Esophagus mucosa (tissue), 1 donor: Measurements from ENCODE around the gene PDCL2. TPM values are rescaled to one million over a fixed set of nuclear protein-coding genes. Genes with fewer than 3 reads are reported as not detected.
A peak's percentile ranks its signal among the peaks of the same experiment; 100 is the strongest.
"Not testable (repeated sequence)": the region's sequence is repeated elsewhere in the genome, so short reads cannot be mapped to it uniquely, and the experiment has no call there.

ENCODE experiments used
- ATAC-seq: fragments of 200-7000 bp; cut with Tn5 transposase; one replicate; pipeline ENCODE4 v1.9.1; 2020
- total RNA-seq: library from RNA; stranded (reverse); gene quantifications from one replicate; pipeline ENCODE4 v1.2.4, GENCODE V29; 2023
- donor health status: DM: yes; HTN: yes; CAD: no.

PDCL2 gene
- total RNA-seq, 1 donor from 2014 or later, result 0.28 TPM

DNA sequence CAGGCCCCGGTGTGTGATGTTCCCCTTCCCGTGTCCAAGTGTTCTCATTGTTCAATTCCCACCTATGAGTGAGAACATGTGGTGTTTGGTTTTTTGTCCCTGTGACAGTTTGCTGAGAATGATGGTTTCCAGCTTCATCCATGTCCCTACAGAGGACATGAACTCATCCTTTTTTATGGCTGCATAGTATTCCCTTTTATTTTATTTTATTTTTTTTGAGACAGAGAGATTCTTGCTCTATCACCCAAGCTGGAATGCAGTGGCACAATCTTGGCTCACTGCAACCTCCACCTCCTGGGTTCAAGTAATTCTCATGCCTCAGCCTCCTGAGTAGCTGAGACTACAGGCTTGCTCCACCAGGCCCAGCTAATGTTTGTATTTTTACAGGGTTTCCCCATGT lies 9.3 kb downstream of the PDCL2 start:
- not testable (repeated sequence) for ATAC-seq

GRCh38 chr4:55578341-55579010 lies 13.6 kb downstream of the PDCL2 start:
- ATAC-seq, result no peak

- ATAC-seq, result no peak
Observed at GRCh38 chr4:55575513-55575912, 16.5 kb downstream of the PDCL2 start.

DNA sequence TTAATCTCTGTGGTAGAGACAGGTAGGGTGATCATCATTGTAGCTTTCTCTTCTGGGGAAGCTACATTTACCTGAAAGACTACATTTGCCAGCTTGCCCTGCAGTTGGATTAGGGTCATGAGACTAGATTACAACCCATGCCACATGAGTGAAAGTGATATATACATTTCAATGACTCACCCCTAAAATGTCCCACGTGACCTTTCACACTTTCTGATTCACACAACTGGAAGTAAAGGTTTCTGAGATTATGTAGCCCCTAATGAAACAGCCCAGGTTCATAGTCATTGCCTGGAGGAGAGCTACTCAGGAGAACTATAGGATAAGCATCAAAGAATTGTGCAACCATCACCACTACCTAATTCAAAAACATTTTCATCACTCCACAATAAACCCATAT lies 17.8 kb downstream of the PDCL2 start:
- ATAC-seq, result no peak

GRCh38 chr4:55571806-55572205 lies 20.2 kb downstream of the PDCL2 start:
- ATAC-seq, result no peak

DNA sequence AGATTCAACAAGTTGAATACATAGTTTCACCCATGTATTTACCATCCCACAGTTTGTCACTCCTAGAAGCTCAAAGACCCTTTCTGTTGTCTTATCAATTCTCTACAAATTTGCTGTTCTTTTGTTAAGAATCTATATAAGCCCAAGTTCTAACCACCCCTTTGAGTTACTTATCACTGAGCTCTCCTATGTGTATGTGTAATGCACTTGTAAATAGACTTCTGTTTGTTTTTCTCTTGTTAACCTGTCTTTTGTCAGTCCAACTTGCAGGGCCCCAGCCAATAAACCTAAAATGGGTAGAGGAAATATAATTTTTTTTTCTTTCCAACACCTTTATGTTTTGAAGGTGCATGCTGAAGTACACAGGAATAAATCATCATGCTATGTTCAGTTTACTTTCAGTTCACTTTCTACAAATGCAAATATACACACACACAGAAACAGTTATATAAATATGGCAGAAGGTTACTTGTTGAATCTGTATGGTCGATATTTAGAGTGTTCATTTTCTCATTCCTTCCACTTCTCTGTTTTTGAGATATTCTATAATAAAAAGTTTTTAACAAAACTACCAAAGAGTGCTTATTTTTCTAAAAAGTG lies 23.0 kb downstream of the PDCL2 start:
- ATAC-seq, result no peak

DNA sequence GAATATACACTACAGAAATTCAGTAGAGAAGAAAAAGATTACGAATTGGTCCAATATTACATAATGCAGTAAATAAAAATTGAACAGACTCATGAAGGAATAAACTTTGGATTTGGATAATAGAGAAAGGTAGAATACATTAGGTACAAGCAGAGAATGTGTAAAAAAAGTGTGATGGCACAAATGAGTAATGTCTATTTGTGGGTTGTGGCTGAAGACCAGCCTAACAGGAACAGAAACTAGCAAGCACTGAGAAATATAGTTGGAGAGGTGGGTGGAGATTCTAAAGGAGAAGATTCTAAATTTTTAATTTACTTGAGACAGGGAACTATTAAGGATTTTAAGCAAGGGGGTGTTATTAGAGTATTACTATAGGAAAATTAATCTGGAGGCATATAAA lies 30.2 kb downstream of the PDCL2 start:
- ATAC-seq, result peak; percentile 53

DNA sequence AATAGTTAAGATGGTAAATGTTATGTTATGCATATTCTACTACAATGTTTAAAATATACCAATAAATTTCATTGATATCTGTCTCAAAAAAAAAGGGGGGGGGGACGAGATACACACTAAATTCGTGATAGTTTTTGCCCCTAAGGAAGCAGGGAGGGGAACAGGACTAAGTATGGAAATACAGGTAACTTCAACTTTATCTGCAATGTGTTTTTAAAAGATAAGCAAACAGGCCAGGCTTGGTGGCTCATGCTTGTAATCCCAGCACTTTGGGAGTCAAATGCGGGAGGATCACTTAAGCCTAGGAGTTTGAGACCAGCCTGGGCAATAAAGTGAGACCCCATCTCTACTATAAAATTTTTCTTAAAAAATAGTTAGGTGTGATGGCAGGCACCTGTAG lies 31.9 kb downstream of the PDCL2 start:
- ATAC-seq, result no peak

DNA sequence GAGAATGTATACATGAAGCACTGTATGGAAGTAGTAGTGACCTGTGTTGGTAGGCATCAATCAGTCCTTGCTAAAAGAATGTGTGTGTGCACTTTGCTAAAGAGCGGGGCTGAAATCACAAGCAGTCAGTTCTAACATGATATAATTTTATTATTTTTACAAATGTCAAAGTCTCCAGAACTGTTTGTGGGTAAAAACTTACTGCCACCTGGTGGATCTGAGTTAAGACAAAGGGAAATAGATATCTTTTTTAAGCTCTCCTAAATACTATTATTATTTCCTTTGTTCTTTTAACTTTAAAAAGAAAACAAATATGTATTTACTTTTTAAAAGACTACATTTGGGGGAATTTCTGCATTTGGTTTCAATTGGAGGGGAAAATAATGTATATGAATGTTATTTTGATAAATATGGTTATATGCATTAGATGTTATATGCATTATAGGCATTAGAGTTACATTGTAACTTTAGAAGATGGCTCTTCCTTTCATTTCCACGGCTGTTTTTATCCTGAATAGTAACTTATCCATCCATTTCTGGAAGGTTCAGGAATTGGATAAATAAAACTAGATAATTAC lies 37.5 kb downstream of the PDCL2 start:
- ATAC-seq, result no peak

DNA sequence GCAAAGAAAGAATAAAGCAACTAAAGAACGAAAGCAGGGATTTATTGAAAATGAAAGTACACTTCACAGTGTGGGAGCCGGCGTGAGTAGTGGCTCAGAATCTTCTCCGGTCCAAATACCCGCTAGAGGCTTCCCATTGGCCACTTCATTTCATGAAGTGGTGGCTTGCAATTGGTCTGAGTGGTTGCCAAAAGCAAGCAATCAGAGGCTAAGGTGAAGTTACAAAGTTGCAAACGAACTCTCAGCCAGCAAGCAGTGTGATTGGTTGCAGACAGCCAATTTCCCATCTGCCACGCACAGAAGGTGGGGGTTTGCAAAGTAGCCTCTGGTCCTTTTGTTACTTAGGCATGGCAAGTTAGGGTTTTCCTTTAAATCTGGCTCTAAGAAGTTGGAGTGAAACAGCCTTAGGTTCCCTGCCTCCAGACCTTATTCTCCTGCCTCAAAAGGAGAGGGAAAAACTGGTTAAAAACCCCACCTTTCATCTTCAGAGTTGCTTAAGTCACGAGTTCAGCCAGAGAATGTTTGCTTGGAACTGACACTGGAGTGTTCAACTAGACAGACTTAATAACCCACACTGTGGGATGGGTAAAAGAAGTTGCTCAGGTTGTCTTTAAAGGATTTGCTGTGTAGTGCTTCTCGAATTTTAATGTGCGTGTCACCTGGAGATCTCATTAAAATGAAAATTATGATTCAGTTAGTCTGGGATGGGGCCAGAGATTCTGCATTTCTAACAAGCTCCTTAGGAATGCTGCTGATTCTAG lies 38.4 kb downstream of the PDCL2 start:
- peak; percentile 43 for ATAC-seq

DNA sequence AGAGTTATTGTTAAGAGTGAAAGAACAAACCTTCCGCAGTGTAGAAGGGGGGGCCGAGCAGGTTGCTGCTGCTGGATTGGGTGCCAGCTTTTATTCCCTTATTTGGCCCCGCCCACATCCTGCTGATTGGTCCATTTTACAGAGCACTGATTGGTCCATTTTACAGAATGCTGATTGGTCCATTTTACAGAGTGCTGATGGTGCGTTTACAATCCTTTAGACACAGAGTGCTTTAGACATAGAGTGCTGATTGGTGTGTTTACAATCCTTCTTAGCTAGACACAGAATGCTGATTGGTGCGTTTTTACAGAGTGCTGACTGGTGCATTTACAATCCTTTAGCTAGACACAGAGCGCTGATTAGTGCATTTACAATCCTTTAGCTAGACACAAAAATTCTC lies 40.1 kb downstream of the PDCL2 start:
- ATAC-seq, result not testable (repeated sequence)

GRCh38 chr4:55549888-55550287 lies 42.2 kb downstream of the PDCL2 start:
- peak; percentile 58 for ATAC-seq

DNA sequence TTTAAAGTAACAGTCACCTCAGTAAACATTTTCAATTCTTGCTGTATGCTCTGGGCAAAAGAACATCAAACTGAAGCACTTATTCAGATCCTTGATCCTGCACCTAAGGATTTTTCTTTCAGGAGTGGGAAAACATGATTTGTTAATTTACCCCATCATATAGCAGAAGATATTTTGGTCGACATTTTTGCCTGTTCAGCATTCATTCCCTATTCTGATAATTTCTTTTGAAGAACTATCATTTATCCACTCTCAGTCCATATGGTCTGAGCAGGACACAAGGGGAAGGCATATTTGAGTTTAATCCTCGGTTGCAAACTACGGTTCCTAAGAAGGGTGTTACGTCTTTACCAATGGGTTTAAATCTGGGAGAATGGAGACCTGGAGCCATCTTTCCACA lies 44.1 kb downstream of the PDCL2 start:
- no peak for ATAC-seq

GRCh38 chr4:55547466-55547770 lies 44.6 kb downstream of the PDCL2 start:
- ATAC-seq, result no peak

DNA sequence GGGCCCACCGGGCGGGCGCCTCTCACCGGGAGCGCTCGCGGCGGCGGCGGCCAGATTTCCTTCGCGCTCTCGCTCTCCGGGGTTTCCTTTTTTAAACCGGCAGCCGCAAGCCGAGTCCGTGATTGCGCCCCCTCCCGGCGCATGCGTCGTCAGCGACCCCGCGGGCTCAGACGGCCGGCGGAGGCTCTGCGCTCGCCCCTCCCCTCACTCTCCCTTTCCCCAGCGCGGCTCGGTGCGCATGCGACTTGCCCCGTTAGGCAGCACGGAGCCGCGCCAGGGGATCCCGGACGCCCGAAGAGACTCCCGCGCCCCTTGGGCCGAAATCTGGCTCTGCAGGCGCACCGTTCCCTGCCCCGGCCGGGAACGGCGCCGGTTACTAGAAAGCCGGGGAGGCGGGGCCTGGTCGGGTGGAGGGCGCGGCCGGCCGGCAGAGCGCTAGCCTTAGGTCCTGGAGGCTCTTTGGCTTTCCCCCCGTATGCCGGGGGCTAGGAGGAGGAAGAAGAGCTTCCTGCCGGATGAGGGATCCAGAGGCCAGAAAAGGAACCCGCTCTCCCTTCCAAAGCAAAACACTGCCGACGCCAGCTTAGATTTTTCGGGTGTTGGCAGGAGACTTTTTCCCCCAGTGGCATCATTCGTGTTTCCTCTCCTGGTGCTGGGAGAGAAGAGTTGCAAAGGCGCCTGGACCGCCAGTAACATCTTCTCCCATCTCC lies 45.1 kb downstream of the PDCL2 start, which contains the start of gene CLOCK:
Gene CLOCK, minus strand, starts transcription at position 154 of the 710 bp plus-strand sequence. CDS start 64,124 bp downstream, outside the sequence.
- peak; percentile 73 for ATAC-seq

- ATAC-seq, result peak; percentile 79
Observed at GRCh38 chr4:55546506-55546755, 45.6 kb downstream of the PDCL2 start.

DNA sequence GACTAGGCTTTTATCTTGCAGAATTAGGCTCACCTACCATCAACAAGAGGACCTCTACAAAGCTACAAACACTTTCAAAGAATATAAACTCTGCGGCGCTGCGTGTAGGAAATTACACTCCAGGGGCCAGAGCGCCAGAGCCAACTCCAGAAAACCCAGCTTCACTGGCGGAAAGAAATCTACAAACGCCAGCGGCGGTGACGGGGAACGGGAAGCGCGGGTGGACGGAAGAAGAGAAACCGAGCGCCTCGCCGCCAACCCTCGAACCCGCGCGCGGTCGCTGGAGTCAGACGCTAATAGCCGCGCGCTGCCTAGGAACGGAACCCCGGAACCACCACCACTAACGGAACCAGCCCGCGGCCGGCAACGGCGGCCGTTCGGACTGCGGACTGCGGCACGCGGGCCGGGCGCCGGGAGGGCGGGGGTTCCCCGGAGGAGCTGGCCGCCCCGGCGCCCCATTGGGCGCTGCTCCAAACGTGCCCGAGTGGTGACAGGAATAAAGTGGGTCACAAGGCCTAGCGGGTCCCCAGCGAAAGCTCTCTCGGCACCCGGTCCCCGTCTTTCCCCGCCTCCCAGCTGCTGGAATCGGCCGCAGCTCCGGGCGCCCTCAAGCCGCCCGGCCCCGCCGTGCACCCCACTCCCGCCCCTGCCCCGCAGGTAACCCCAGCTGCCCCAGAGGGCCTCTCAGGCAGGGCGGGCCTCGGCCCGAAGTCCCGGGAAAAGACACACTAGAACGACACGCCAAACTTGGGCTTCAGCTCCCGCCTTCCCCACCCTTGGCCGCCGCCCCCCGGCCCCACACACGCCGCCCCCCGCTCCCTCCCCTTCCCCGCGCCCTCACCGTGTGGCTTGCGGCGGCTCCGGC lies 46.2 kb downstream of the PDCL2 start:
- peak; percentile 60 for ATAC-seq

GRCh38 chr4:55545151-55545550 lies 46.9 kb downstream of the PDCL2 start:
- no peak for ATAC-seq

- no peak for ATAC-seq
Observed at GRCh38 chr4:55543858-55544257, 48.2 kb downstream of the PDCL2 start.

- no peak for ATAC-seq
Observed at GRCh38 chr4:55540271-55540670, 51.8 kb downstream of the PDCL2 start.

- no peak for ATAC-seq
Observed at GRCh38 chr4:55539658-55540057, 52.4 kb downstream of the PDCL2 start.

- ATAC-seq, result no peak
Observed at GRCh38 chr4:55538531-55538930, 53.5 kb downstream of the PDCL2 start.
